RWPE1 (cell line): Measurements from ENCODE around the gene CCDC138.

ENCODE experiments used
- CTCF ChIA-PET: fragments of 350-600 bp; sonication (Branson Sonifier 250); formaldehyde crosslinking; extraction: SDS; loops from one replicate; lab custom pipeline; 2021; lab: Yijun Ruan, JAX
- POLR2A ChIA-PET: fragments of 400-600 bp; formaldehyde crosslinking; extraction: SDS; loops from one replicate; lab custom pipeline; 2020; ENCODE audit warnings: antibody characterized with exemption; ENCODE audit not compliant: low non-redundant PET; lab: Yijun Ruan, JAX
- DNase-seq: peaks from one replicate; pipeline ENCODE4 v3.0.0; 2012; ENCODE audit warnings: low spot score
- H3K27ac ChIP-seq: fragments of 450-650 bp; 2 replicates; pipeline ENCODE4 v1.5.1; 2017
- TF ChIP-seq, protein P1 (sequence below): fragments of 450-650 bp; conservative IDR thresholded peaks from 2 replicates; pipeline ENCODE4 v1.5.1; 2017; ENCODE audit warnings: low read depth, mild to moderate bottlenecking

Gene CCDC138

GRCh38 chr2:108895188-108895587 is 108.6 kb downstream of the CCDC138 start:
- no peak for DNase-seq
- no peak overlapping the region for H3K27ac ChIP-seq
- TF ChIP-seq, protein P1, sequence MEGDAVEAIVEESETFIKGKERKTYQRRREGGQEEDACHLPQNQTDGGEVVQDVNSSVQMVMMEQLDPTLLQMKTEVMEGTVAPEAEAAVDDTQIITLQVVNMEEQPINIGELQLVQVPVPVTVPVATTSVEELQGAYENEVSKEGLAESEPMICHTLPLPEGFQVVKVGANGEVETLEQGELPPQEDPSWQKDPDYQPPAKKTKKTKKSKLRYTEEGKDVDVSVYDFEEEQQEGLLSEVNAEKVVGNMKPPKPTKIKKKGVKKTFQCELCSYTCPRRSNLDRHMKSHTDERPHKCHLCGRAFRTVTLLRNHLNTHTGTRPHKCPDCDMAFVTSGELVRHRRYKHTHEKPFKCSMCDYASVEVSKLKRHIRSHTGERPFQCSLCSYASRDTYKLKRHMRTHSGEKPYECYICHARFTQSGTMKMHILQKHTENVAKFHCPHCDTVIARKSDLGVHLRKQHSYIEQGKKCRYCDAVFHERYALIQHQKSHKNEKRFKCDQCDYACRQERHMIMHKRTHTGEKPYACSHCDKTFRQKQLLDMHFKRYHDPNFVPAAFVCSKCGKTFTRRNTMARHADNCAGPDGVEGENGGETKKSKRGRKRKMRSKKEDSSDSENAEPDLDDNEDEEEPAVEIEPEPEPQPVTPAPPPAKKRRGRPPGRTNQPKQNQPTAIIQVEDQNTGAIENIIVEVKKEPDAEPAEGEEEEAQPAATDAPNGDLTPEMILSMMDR = no peak
- ChIA-PET POLR2A (no interaction called here), CTCF (no interaction called here)

DNA sequence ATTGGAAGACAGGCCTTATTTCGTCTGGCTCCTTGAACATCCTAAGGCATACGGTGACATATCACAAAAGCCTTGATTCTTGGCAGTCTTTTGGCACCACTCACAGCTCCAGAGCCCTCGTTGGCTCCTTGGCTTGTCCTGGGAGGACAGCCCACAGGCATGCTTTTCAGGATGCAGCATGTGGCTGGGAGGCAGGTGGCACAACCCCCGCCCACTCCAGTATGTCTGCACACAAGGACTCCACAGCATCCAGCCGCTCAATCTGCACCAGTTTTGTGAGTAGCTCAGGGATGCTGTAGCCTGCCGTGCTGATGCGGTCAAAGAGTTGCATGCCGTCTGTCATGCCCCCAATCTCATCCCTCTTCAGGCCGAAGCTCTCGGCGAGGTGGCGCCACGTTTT is 110.2 kb downstream of the CCDC138 start:
- ChIA-PET POLR2A (no interaction called here), CTCF (no interaction called here)
- no peak overlapping the region for H3K27ac ChIP-seq
- TF ChIP-seq, protein P1 = no peak
- DNase-seq = no peak

DNA sequence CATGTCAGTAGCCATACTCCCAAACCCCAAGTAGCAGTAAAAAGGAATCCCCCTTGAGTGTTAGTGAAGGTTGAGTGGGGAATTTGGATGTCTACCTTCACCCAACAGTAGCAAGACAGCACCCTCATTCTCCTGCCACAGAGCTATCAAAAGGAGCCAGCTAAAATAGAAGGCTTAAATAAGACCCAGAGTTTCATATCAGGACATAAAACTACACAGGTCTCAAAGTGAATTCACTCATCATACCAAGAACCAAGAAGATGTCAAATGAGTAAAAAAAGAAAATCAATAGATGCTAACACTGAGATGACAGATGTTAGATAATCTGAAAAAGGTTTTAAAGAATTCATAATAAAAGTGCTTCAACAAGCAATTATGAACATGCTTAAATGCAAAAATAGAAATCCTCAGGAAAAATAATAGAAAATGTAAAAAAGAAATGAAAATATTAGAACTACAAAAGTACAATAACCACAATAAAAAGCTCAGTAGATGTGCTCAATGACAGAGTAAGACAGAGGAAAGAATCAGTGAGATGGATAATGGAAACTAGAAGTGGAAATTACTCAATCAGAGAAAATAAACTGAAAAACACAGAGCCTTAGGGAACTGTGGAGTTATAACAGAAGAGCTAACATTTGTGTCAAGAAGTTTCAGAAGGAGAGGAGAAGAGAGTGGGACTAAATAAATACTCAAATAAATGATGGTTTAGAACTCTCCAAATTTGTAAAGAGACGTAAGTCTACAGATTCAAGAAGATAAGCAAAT is 111.9 kb downstream of the CCDC138 start:
- TF ChIP-seq, protein P1 = no peak
- ChIA-PET CTCF (no interaction called here), POLR2A (no interaction called here)

GRCh38 chr2:108904680-108905079 is 118.1 kb downstream of the CCDC138 start:
- no peak for DNase-seq
- CTCF ChIA-PET = no interaction called here
- H3K27ac ChIP-seq = no peak overlapping the region
- POLR2A ChIA-PET = no interaction called here
- TF ChIP-seq, protein P1 = no peak

More for the DNA sequence above, 111.9 kb downstream of the CCDC138 start:
- no peak for DNase-seq
- no peak overlapping the region for H3K27ac ChIP-seq

GRCh38 chr2:108905176-108905575 is 118.6 kb downstream of the CCDC138 start:
- TF ChIP-seq, protein P1 = no peak
- CTCF ChIA-PET = no interaction called here

GRCh38 chr2:108905906-108906305 is 119.3 kb downstream of the CCDC138 start:
- ChIA-PET CTCF (interaction anchor here (0.5 kb wide), 1 partner anchor 47 kb away, joined by 3 read pairs; no protein-coding TSS in a partner anchor), POLR2A (no interaction called here)
- TF ChIP-seq, protein P1 = no peak
- no peak overlapping the region for H3K27ac ChIP-seq
- no peak for DNase-seq

More at GRCh38 chr2:108905176-108905575, 118.6 kb downstream of the CCDC138 start:
- H3K27ac ChIP-seq = no peak overlapping the region
- DNase-seq = no peak
- POLR2A ChIA-PET = no interaction called here
